Body of pancreas (tissue), 4 donors: ENCODE measurements around the gene RAD51B.

Experiments used
- POLR2A ChIP-seq, 3 donors: fragments of 450-650 bp; IDR thresholded peaks; one replicate each; pipeline ENCODE4 v1.6.1; 2016; ENCODE audit warnings: antibody characterized with exemption in 3 of 3, mild to moderate bottlenecking in 2 of 3
- TF ChIP-seq, protein P1 (sequence below), 7 experiments: fragments of 450-650 bp in 4 of 7; fragments of 200-600 bp in 3 of 7; sonication (generic) in 3 of 7; IDR thresholded peaks; one replicate each; pipeline ENCODE4 v1.5.1; 2016 to 2019; ENCODE audit warnings: antibody characterized with exemption in 7 of 7

GRCh38 chr14:68135028-68135427 is 315.4 kb downstream of the RAD51B start:
- TF ChIP-seq, protein P1, sequence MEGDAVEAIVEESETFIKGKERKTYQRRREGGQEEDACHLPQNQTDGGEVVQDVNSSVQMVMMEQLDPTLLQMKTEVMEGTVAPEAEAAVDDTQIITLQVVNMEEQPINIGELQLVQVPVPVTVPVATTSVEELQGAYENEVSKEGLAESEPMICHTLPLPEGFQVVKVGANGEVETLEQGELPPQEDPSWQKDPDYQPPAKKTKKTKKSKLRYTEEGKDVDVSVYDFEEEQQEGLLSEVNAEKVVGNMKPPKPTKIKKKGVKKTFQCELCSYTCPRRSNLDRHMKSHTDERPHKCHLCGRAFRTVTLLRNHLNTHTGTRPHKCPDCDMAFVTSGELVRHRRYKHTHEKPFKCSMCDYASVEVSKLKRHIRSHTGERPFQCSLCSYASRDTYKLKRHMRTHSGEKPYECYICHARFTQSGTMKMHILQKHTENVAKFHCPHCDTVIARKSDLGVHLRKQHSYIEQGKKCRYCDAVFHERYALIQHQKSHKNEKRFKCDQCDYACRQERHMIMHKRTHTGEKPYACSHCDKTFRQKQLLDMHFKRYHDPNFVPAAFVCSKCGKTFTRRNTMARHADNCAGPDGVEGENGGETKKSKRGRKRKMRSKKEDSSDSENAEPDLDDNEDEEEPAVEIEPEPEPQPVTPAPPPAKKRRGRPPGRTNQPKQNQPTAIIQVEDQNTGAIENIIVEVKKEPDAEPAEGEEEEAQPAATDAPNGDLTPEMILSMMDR (IDR thresholded peaks at IDR 0.05): no peak
- TF ChIP-seq POLR2A (IDR thresholded peaks at IDR 0.05): no peak
